GM12878 (cell line): Measurements from ENCODE around the gene PLEKHH2. TPM values are rescaled to one million over a fixed set of nuclear protein-coding genes. Genes with fewer than 3 reads are reported as not detected.

Source experiments
- ATAC-seq: fragments of 200-7000 bp; cut with Tn5 transposase; 3 replicates; pipeline ENCODE4 v1.9.1; 2020; ENCODE audit warnings: mild to moderate bottlenecking, moderate library complexity
- BruUV-seq: library from RNA; stranded (reverse); fragments of 400-500 nt; replicated peaks from 2 replicates; lab custom pipeline; 2021; lab: Mats Ljungman, UMichigan
- CTCF ChIA-PET: fragments of 300-600 bp; sonication (Branson Sonifier 250); formaldehyde crosslinking; extraction: SDS; loops from one replicate; lab custom pipeline; 2021; ENCODE audit warnings: inconsistent platforms; lab: Yijun Ruan, JAX
- POLR2A ChIA-PET: fragments of 350-600 bp; formaldehyde crosslinking; extraction: SDS; loops from one replicate; lab custom pipeline; 2021; ENCODE audit warnings: inconsistent platforms; lab: Charles Lee
- RAD21 ChIA-PET: fragments of 300-600 bp; sonication (Branson Sonifier 250); formaldehyde crosslinking; loops from one replicate; lab custom pipeline; 2023; ENCODE audit warnings: antibody characterized with exemption; ENCODE audit not compliant: unreplicated experiment; lab: Charles Lee
- SMC1A ChIA-PET: fragments of 300-600 bp; sonication (Branson Sonifier 250); formaldehyde crosslinking; loops from one replicate; lab custom pipeline; 2023; ENCODE audit not compliant: unreplicated experiment, uncharacterized antibody; lab: Charles Lee
- DNase-seq: peaks from one replicate; pipeline ENCODE4 v3.0.0-alpha.2; 2011; ENCODE audit warnings: low read depth, low spot score
- FAIRE-seq: peaks from 3 replicates; lab custom pipeline; 2011; peaks lifted over from hg19 to GRCh38; lab: Jason Lieb, UNC
- H2AFZ ChIP-seq: 2 replicates; pipeline ENCODE4 v1.6.0; 2011; ENCODE audit warnings: low read depth, low read length, control low read depth; ENCODE audit not compliant: control insufficient read depth
- H3K27ac ChIP-seq: 2 replicates; pipeline ENCODE4 v1.5.1; 2011; ENCODE audit warnings: control low read depth; ENCODE audit not compliant: control insufficient read depth, insufficient read depth
- H3K27me3 ChIP-seq, 2 experiments: replicated peaks in 1 of 2; 2 replicates each; pipeline versions ENCODE4 v1.6.0 to v1.6.1; 2011; ENCODE audit warnings: low read length in 1 of 2; ENCODE audit not compliant: control insufficient read depth in 2 of 2, insufficient read depth in 2 of 2
- H3K36me3 ChIP-seq, 2 experiments: 2 replicates each; pipeline ENCODE4 v1.5.1; 2011; ENCODE audit warnings: low read length in 1 of 2; ENCODE audit not compliant: control insufficient read depth in 2 of 2, insufficient read depth in 2 of 2
- H3K4me1 ChIP-seq: 2 replicates; pipeline ENCODE4 v1.6.1; 2011; ENCODE audit warnings: mild to moderate bottlenecking, low read length, moderate library complexity, mixed read lengths; ENCODE audit not compliant: control insufficient read depth, insufficient read depth
- H3K4me2 ChIP-seq: 2 replicates; pipeline ENCODE4 v1.6.0; 2011; ENCODE audit warnings: control low read depth; ENCODE audit not compliant: control insufficient read depth, insufficient read depth
- H3K4me3 ChIP-seq: fragments of 200-600 bp; sonication (generic); 2 replicates; pipeline ENCODE4 v1.5.1; 2016
- H3K79me2 ChIP-seq: 2 replicates; pipeline ENCODE4 v1.6.0; 2011; ENCODE audit warnings: low read length; ENCODE audit not compliant: control insufficient read depth, insufficient read depth
- H3K9ac ChIP-seq: 2 replicates; pipeline ENCODE4 v1.8.0; 2011; ENCODE audit warnings: low read length, control low read depth, mixed read lengths; ENCODE audit not compliant: control insufficient read depth, insufficient read depth
- H3K9me3 ChIP-seq: replicated peaks from 3 replicates; pipeline ENCODE4 v1.5.1; 2011; ENCODE audit warnings: mild to moderate bottlenecking, low read length; ENCODE audit not compliant: control insufficient read depth, insufficient read depth
- H4K20me1 ChIP-seq: 2 replicates; pipeline ENCODE4 v1.6.0; 2011; ENCODE audit not compliant: control insufficient read depth, insufficient read depth
- ESRRA ChIP-seq: IDR thresholded peaks from 2 replicates; pipeline ENCODE4 v1.6.1; 2012; ENCODE audit warnings: mild to moderate bottlenecking, low read length, improper control_type of control experiment
- FOS ChIP-seq: IDR thresholded peaks from 3 replicates; pipeline ENCODE4 v1.6.1; 2011; ENCODE audit warnings: borderline replicate concordance; ENCODE audit not compliant: insufficient read length; ENCODE audit errors: extremely low read depth
- FOXK2 ChIP-seq: fragments of 450-650 bp; IDR thresholded peaks from 2 replicates; pipeline ENCODE4 v1.6.1; 2017; ENCODE audit warnings: mild to moderate bottlenecking, moderate library complexity
- LARP7 ChIP-seq: fragments of 450-650 bp; IDR thresholded peaks from 2 replicates; pipeline ENCODE4 v1.6.1; 2017; ENCODE audit warnings: mild to moderate bottlenecking
- MEF2A ChIP-seq: IDR thresholded peaks from 2 replicates; pipeline ENCODE4 v1.6.1; 2011; ENCODE audit warnings: low read depth, mild to moderate bottlenecking, low read length, moderate library complexity; ENCODE audit not compliant: insufficient read depth
- MTA2 ChIP-seq: fragments of 450-650 bp; IDR thresholded peaks from 2 replicates; pipeline ENCODE4 v1.6.1; 2016; ENCODE audit warnings: low read depth, mild to moderate bottlenecking, moderate library complexity
- MXI1 ChIP-seq: fragments of 150-350 bp; IDR thresholded peaks from 2 replicates; pipeline ENCODE4 v1.6.1; 2011; ENCODE audit warnings: low read depth, mild to moderate bottlenecking, inconsistent platforms, low read length, improper control_type of control experiment
- POLR2A ChIP-seq: IDR thresholded peaks from 2 replicates; pipeline ENCODE4 v1.6.1; 2011; ENCODE audit warnings: low read depth, mild to moderate bottlenecking, low read length
- POLR2AphosphoS5 ChIP-seq: IDR thresholded peaks from 2 replicates; pipeline ENCODE4 v1.6.1; 2011; ENCODE audit warnings: mild to moderate bottlenecking, low read length, inconsistent platforms
- SIN3A ChIP-seq: IDR thresholded peaks from 2 replicates; pipeline ENCODE4 v1.6.1; 2012; ENCODE audit warnings: low read depth, low read length, improper control_type of control experiment
- TAF1 ChIP-seq: IDR thresholded peaks from 2 replicates; pipeline ENCODE4 v1.6.1; 2011; ENCODE audit warnings: mild to moderate bottlenecking, low read depth, low read length, borderline replicate concordance
- TCF7 ChIP-seq: IDR thresholded peaks from 2 replicates; pipeline ENCODE4 v1.6.1; 2014; ENCODE audit warnings: antibody characterized with exemption, borderline replicate concordance
- ZNF217 ChIP-seq: fragments of 450-650 bp; IDR thresholded peaks from 2 replicates; pipeline ENCODE4 v1.6.1; 2017; ENCODE audit warnings: antibody characterized with exemption, mild to moderate bottlenecking
- ZZZ3 ChIP-seq: IDR thresholded peaks from 2 replicates; pipeline ENCODE4 v1.6.1; 2011; ENCODE audit warnings: low read depth; ENCODE audit not compliant: control insufficient read depth, insufficient read length
- WGBS: methylation state at CpG from one replicate; pipeline ENCODE4 v1.1.6; 2016; ENCODE audit warnings: low lambda C conversion rate; ENCODE audit not compliant: insufficient replicate concordance, insufficient coverage; ENCODE audit errors: missing lambda C conversion rate; 5-methylcytosine and 5-hydroxymethylcytosine counted together
- in situ Hi-C: fragments of 300-500 bp; cut with MboI; formaldehyde crosslinking; loops from 9 replicates; pipeline ENCODE4 v1.14.3; 2018; ENCODE audit warnings: mixed read lengths
- intact Hi-C: fragments of 100-400 bp; cut with micrococcal nuclease; formaldehyde crosslinking; loops from one replicate; pipeline ENCODE4 v1.14.2; 2022; ENCODE audit not compliant: unreplicated experiment
- polyA plus RNA-seq, 11 experiments: library from polyadenylated mRNA; depleted of rRNA in 4 of 11; unstranded in 6 of 11; stranded (reverse) in 5 of 11; fragments of >200 nt; fragmentation: Nextera tagmentation in 4 of 11; fragmentation: Illumina TruSeq in 1 of 11; extraction: Ambion mirVana in 4 of 11; extraction: Trizol in 1 of 11; gene quantifications; 1 replicate in 1 of 11; 2 replicates in 10 of 11; pipeline versions ENCODE4 v1.2.1 to v1.2.3, GENCODE V29; 2011 to 2016; ENCODE audit warnings: inconsistent platforms in 2 of 11, missing spikeins in 2 of 11, low read depth in 1 of 11
- total RNA-seq, 4 experiments: library from RNA; depleted of rRNA in 3 of 4; stranded (reverse); fragments of >200 nt in 3 of 4; fragmentation: Illumina TruSeq in 1 of 4; extraction: Trizol in 1 of 4; gene quantifications; 2 replicates each; pipeline versions ENCODE4 v1.2.1 to v1.2.3, GENCODE V29; 2013 to 2021
- TF ChIP-seq, protein P1 (sequence below): IDR thresholded peaks from 2 replicates; pipeline ENCODE4 v1.6.1; 2012; ENCODE audit warnings: mild to moderate bottlenecking, low read depth, low read length
- TF ChIP-seq, protein P2 (sequence below), 3 experiments: IDR thresholded peaks in 2 of 3; conservative IDR thresholded peaks in 1 of 3; 2 replicates each; pipeline ENCODE4 v1.5.1; 2011; ENCODE audit warnings: low read depth in 3 of 3, low read length in 3 of 3, mild to moderate bottlenecking in 3 of 3, control low read depth in 2 of 3, moderate library complexity in 2 of 3, inconsistent platforms in 1 of 3, mixed read lengths in 1 of 3; ENCODE audit not compliant: control insufficient read depth in 2 of 3, insufficient read depth in 1 of 3; ENCODE audit errors: extremely low read depth in 1 of 3
- TF ChIP-seq, protein P3 (sequence below): fragments of 450-650 bp; IDR thresholded peaks from 2 replicates; pipeline ENCODE4 v1.6.1; 2018; ENCODE audit warnings: mild to moderate bottlenecking, low read depth, moderate library complexity; ENCODE audit not compliant: partially characterized antibody
- TF ChIP-seq, protein P4 (sequence below): IDR thresholded peaks from 2 replicates; pipeline ENCODE4 v1.6.1; 2012; ENCODE audit warnings: low read depth, low read length, improper control_type of control experiment

PLEKHH2 gene
- total and polyA plus RNA-seq, 10 of the 15 experiments (the other 5 are each of a cell fraction or from before 2014, with no cell fraction given) = not detected

DNA sequence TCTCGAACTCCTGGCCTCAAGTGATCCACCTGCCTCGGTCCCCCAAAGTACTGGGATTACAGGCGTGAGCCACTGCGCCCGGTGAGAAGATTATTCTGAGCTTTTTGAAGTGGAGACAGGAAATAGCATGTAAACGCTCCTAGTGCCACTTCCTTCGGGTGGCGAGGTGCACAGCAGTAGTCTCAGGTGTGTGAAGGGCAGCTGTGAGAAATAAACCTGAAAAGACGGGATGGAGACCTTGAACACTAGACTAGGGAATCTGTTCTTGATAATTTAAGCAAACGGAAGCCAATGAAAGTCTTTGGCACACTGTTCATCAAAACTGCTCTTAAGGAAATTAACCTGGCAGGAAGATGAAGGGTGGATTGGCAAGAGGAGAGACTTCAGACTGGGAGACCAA is 439 bp upstream of the PLEKHH2 start:
- peaks cover 0 to 10% of the 10 kb centered on the region in 2 experiments for H3K27me3 ChIP-seq
- no peaks in the 10 kb centered on the region for H3K79me2 ChIP-seq
- ATAC-seq (peak; percentile 9; the same call in 1 of the 3 replicates), DNase-seq (no peak), FAIRE-seq (peak; percentile 13)
- no peak overlapping the region for H3K9ac ChIP-seq
- no peak overlapping the region for H3K27ac ChIP-seq
- H2AFZ ChIP-seq = peak overlapping the region; percentile 22
- intact Hi-C loops (no loop called here), in situ Hi-C loops (no loop called here)
- no peaks in the 10 kb centered on the region; the same call in 1 of the 3 replicates for H3K9me3 ChIP-seq
- ChIA-PET SMC1A (no interaction called here), CTCF (no interaction called here), POLR2A (no interaction called here), RAD21 (no interaction called here)
- 0% methylated on average over 9 of the region's 10 CpGs for WGBS
- no peaks in the 10 kb centered on the region for H3K4me1 ChIP-seq
- peak overlapping the region; percentile 17 for H3K4me2 ChIP-seq
- no peaks in the 10 kb centered on the region for H4K20me1 ChIP-seq
- BruUV-seq = no TSS peak
- no peaks in the 10 kb centered on the region for H3K36me3 ChIP-seq
- peak overlapping the region; percentile 61; the same call in 1 of the 2 replicates for H3K4me3 ChIP-seq
- TF ChIP-seq, protein P1, sequence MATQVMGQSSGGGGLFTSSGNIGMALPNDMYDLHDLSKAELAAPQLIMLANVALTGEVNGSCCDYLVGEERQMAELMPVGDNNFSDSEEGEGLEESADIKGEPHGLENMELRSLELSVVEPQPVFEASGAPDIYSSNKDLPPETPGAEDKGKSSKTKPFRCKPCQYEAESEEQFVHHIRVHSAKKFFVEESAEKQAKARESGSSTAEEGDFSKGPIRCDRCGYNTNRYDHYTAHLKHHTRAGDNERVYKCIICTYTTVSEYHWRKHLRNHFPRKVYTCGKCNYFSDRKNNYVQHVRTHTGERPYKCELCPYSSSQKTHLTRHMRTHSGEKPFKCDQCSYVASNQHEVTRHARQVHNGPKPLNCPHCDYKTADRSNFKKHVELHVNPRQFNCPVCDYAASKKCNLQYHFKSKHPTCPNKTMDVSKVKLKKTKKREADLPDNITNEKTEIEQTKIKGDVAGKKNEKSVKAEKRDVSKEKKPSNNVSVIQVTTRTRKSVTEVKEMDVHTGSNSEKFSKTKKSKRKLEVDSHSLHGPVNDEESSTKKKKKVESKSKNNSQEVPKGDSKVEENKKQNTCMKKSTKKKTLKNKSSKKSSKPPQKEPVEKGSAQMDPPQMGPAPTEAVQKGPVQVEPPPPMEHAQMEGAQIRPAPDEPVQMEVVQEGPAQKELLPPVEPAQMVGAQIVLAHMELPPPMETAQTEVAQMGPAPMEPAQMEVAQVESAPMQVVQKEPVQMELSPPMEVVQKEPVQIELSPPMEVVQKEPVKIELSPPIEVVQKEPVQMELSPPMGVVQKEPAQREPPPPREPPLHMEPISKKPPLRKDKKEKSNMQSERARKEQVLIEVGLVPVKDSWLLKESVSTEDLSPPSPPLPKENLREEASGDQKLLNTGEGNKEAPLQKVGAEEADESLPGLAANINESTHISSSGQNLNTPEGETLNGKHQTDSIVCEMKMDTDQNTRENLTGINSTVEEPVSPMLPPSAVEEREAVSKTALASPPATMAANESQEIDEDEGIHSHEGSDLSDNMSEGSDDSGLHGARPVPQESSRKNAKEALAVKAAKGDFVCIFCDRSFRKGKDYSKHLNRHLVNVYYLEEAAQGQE = no peak
- TF ChIP-seq TCF7 (no peak), LARP7 (no peak), SIN3A (no peak), ESRRA (no peak), ZNF217 (no peak), MTA2 (no peak), POLR2A (no peak), FOXK2 (no peak), FOS (no peak), POLR2AphosphoS5 (no peak), TAF1 (no peak), MEF2A (no peak), ZZZ3 (no peak), MXI1 (no peak)
- TF ChIP-seq, protein P2, sequence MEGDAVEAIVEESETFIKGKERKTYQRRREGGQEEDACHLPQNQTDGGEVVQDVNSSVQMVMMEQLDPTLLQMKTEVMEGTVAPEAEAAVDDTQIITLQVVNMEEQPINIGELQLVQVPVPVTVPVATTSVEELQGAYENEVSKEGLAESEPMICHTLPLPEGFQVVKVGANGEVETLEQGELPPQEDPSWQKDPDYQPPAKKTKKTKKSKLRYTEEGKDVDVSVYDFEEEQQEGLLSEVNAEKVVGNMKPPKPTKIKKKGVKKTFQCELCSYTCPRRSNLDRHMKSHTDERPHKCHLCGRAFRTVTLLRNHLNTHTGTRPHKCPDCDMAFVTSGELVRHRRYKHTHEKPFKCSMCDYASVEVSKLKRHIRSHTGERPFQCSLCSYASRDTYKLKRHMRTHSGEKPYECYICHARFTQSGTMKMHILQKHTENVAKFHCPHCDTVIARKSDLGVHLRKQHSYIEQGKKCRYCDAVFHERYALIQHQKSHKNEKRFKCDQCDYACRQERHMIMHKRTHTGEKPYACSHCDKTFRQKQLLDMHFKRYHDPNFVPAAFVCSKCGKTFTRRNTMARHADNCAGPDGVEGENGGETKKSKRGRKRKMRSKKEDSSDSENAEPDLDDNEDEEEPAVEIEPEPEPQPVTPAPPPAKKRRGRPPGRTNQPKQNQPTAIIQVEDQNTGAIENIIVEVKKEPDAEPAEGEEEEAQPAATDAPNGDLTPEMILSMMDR (IDR thresholded peaks at IDR 0.05 in 2 of 3, conservative IDR thresholded peaks at IDR 0.05 in 1 of 3; ENCODE audit: control insufficient read depth in 2 of 3, extremely low read depth in 1 of 3, insufficient read depth in 1 of 3, low read depth in 3 of 3, low read length in 3 of 3) = no peak
- TF ChIP-seq, protein P3, sequence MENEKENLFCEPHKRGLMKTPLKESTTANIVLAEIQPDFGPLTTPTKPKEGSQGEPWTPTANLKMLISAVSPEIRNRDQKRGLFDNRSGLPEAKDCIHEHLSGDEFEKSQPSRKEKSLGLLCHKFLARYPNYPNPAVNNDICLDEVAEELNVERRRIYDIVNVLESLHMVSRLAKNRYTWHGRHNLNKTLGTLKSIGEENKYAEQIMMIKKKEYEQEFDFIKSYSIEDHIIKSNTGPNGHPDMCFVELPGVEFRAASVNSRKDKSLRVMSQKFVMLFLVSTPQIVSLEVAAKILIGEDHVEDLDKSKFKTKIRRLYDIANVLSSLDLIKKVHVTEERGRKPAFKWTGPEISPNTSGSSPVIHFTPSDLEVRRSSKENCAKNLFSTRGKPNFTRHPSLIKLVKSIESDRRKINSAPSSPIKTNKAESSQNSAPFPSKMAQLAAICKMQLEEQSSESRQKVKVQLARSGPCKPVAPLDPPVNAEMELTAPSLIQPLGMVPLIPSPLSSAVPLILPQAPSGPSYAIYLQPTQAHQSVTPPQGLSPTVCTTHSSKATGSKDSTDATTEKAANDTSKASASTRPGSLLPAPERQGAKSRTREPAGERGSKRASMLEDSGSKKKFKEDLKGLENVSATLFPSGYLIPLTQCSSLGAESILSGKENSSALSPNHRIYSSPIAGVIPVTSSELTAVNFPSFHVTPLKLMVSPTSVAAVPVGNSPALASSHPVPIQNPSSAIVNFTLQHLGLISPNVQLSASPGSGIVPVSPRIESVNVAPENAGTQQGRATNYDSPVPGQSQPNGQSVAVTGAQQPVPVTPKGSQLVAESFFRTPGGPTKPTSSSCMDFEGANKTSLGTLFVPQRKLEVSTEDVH = no peak
- TF ChIP-seq, protein P4, sequence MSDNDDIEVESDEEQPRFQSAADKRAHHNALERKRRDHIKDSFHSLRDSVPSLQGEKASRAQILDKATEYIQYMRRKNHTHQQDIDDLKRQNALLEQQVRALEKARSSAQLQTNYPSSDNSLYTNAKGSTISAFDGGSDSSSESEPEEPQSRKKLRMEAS = no peak
